Activated T-helper 2 cell treated with anti-CD3 and anti-CD28 coated beads, Interferon-gamma antibody, Interleukin-2, Interleukin-4, amounts not matched to agents 10 μg/mL and 5 μg/mL and 100 μg/mL, durations not matched to agents 14 hours and 24 hours and 36 hours (primary cell): Measurements from ENCODE around the gene PCDHB9. TPM values are rescaled to one million over a fixed set of nuclear protein-coding genes. Genes with fewer than 3 reads are reported as not detected.
"Not testable (repeated sequence)": the region's sequence is repeated elsewhere in the genome, so short reads cannot be mapped to it uniquely, and the experiment has no call there.

Experiments used
- DNase-seq: peaks from one replicate; pipeline ENCODE4 v3.0.0; 2021; ENCODE audit warnings: low spot score
- H3K27ac Mint-ChIP-seq: one replicate; pipeline ENCODE4 v1.8.0; 2021; ENCODE audit warnings: mixed read lengths
- H3K27me3 Mint-ChIP-seq: one replicate; pipeline ENCODE4 v1.8.0; 2021; ENCODE audit warnings: low read depth, mixed read lengths
- H3K36me3 Mint-ChIP-seq: one replicate; pipeline ENCODE4 v1.8.0; 2021; ENCODE audit warnings: low read depth, mixed read lengths
- H3K4me1 Mint-ChIP-seq: one replicate; pipeline ENCODE4 v1.8.0; 2021; ENCODE audit warnings: low read depth, mixed read lengths
- H3K4me3 Mint-ChIP-seq: one replicate; pipeline ENCODE4 v1.8.0; 2021; ENCODE audit warnings: low read depth, mild to moderate bottlenecking, moderate library complexity, mixed read lengths
- H3K9me3 Mint-ChIP-seq: one replicate; pipeline ENCODE4 v1.8.0; 2021; ENCODE audit warnings: mixed read lengths
- intact Hi-C: fragments of 100-400 bp; cut with micrococcal nuclease; formaldehyde crosslinking; loops from one replicate; pipeline ENCODE4 v1.15.1; 2023
- total RNA-seq: library from RNA; stranded (reverse); gene quantifications from 2 replicates; pipeline ENCODE4 v1.2.3, GENCODE V29; 2022

PCDHB9 gene
- total RNA-seq, 1 donor from 2014 or later: not detected

GRCh38 chr5:141174291-141175104 lies 12.5 kb upstream of the PCDHB9 start:
- not testable (repeated sequence) for DNase-seq, H3K36me3 Mint-ChIP-seq

GRCh38 chr5:141175933-141176332 lies 11.0 kb upstream of the PCDHB9 start:
- Mint-ChIP-seq H3K9me3 (peaks cover 24% of the 10 kb centered on the region), H3K36me3 (no peaks in the 10 kb centered on the region), H3K4me3 (no peak overlapping the region), H3K4me1 (no peaks in the 10 kb centered on the region), H3K27ac (no peak overlapping the region), H3K27me3 (no peaks in the 10 kb centered on the region)
- DNase-seq: no peak
- intact Hi-C loops: no loop called here

More at GRCh38 chr5:141174291-141175104, 12.5 kb upstream of the PCDHB9 start:
- intact Hi-C loops, H3K4me3 Mint-ChIP-seq, H3K4me1 Mint-ChIP-seq, H3K27ac Mint-ChIP-seq, H3K27me3 Mint-ChIP-seq: not testable (repeated sequence)
- H3K9me3 Mint-ChIP-seq: peaks cover 23% of the 10 kb centered on the region

GRCh38 chr5:141177577-141178191 lies 9.3 kb upstream of the PCDHB9 start, which contains the start of gene PCDHB8:
PCDHB8 (plus strand) TSS chr5:141177790; CDS start chr5:141178035, 245 bp downstream.
- peaks cover 33% of the 10 kb centered on the region for H3K9me3 Mint-ChIP-seq
- H3K27me3 Mint-ChIP-seq, H3K27ac Mint-ChIP-seq, intact Hi-C loops, H3K4me1 Mint-ChIP-seq, H3K36me3 Mint-ChIP-seq, DNase-seq, H3K4me3 Mint-ChIP-seq: not testable (repeated sequence)

GRCh38 chr5:141179371-141179770 lies 7.6 kb upstream of the PCDHB9 start:
- H3K36me3 Mint-ChIP-seq, H3K4me3 Mint-ChIP-seq, H3K27me3 Mint-ChIP-seq, intact Hi-C loops, H3K27ac Mint-ChIP-seq, DNase-seq, H3K4me1 Mint-ChIP-seq: not testable (repeated sequence)
- peaks cover 31% of the 10 kb centered on the region for H3K9me3 Mint-ChIP-seq

- H3K27ac Mint-ChIP-seq, H3K36me3 Mint-ChIP-seq, H3K27me3 Mint-ChIP-seq, H3K4me1 Mint-ChIP-seq, H3K4me3 Mint-ChIP-seq, DNase-seq, intact Hi-C loops: not testable (repeated sequence)
- H3K9me3 Mint-ChIP-seq: peaks cover 36% of the 10 kb centered on the region
Measured at GRCh38 chr5:141179876-141180275, 7.1 kb upstream of the PCDHB9 start.

GRCh38 chr5:141180313-141180712 lies 6.6 kb upstream of the PCDHB9 start:
- H3K4me1 Mint-ChIP-seq: no peaks in the 10 kb centered on the region
- H3K27me3 Mint-ChIP-seq: no peaks in the 10 kb centered on the region
- no peak overlapping the region for H3K27ac Mint-ChIP-seq
- no peak overlapping the region for H3K4me3 Mint-ChIP-seq
- intact Hi-C loops: no loop called here
- H3K9me3 Mint-ChIP-seq: peaks cover 40% of the 10 kb centered on the region
- no peak for DNase-seq
- no peaks in the 10 kb centered on the region for H3K36me3 Mint-ChIP-seq

- Mint-ChIP-seq H3K36me3 (no peaks in the 10 kb centered on the region), H3K4me3 (no peak within 1 kb of the TSS), H3K27ac (no peak within 1 kb of the TSS), H3K27me3 (no peaks in the 10 kb centered on the region), H3K9me3 (peaks cover 41% of the 10 kb centered on the region), H3K4me1 (peaks cover 2% of the 10 kb centered on the region)
- intact Hi-C loops: no loop called here
- DNase-seq: no peak
Measured at GRCh38 chr5:141182248-141182647, 4.7 kb upstream of the PCDHB9 start, which contains the start of gene PCDHB16. PCDHB16 (plus strand) TSS chr5:141182387; CDS start chr5:141182560, 173 bp downstream.

GRCh38 chr5:141184117-141184855 lies 2.7 kb upstream of the PCDHB9 start:
- H3K4me1 Mint-ChIP-seq, H3K36me3 Mint-ChIP-seq, H3K27me3 Mint-ChIP-seq, H3K27ac Mint-ChIP-seq, H3K4me3 Mint-ChIP-seq, DNase-seq, intact Hi-C loops: not testable (repeated sequence)
- peaks cover 54% of the 10 kb centered on the region for H3K9me3 Mint-ChIP-seq

- not testable (repeated sequence) for H3K27ac Mint-ChIP-seq, H3K27me3 Mint-ChIP-seq, H3K4me1 Mint-ChIP-seq, H3K36me3 Mint-ChIP-seq, DNase-seq, H3K4me3 Mint-ChIP-seq
- H3K9me3 Mint-ChIP-seq: peaks cover 44% of the 10 kb centered on the region
- intact Hi-C loops: loop anchor here (5.0 kb wide), 1 partner anchor 154 kb away; the partner anchor contains the start of gene PCDHGA3
Measured at GRCh38 chr5:141188682-141189081, 1.7 kb downstream of the PCDHB9 start.

- intact Hi-C loops: loop anchor here (5.0 kb wide), 1 partner anchor 153 kb away; the partner anchor contains the start of gene PCDHGA3
- peaks cover 44% of the 10 kb centered on the region for H3K9me3 Mint-ChIP-seq
- H3K27me3 Mint-ChIP-seq, H3K4me3 Mint-ChIP-seq, H3K4me1 Mint-ChIP-seq, DNase-seq, H3K27ac Mint-ChIP-seq, H3K36me3 Mint-ChIP-seq: not testable (repeated sequence)
Measured at GRCh38 chr5:141189131-141189530, 2.2 kb downstream of the PCDHB9 start.

GRCh38 chr5:141192110-141192725 lies 5.3 kb downstream of the PCDHB9 start, which contains the start of gene PCDHB10:
PCDHB10 (plus strand) TSS chr5:141192353; CDS start chr5:141192553, 200 bp downstream.
- H3K27ac Mint-ChIP-seq: no peak within 1 kb of the TSS
- DNase-seq: no peak
- no peaks in the 10 kb centered on the region for H3K4me1 Mint-ChIP-seq
- intact Hi-C loops: no loop called here
- peaks cover 3% of the 10 kb centered on the region for H3K36me3 Mint-ChIP-seq
- H3K27me3 Mint-ChIP-seq: peaks cover 2% of the 10 kb centered on the region
- peaks cover 53% of the 10 kb centered on the region for H3K9me3 Mint-ChIP-seq
- no peak within 1 kb of the TSS for H3K4me3 Mint-ChIP-seq

GRCh38 chr5:141194332-141194731 lies 7.4 kb downstream of the PCDHB9 start:
- H3K9me3 Mint-ChIP-seq: peaks cover 58% of the 10 kb centered on the region
- H3K36me3 Mint-ChIP-seq, intact Hi-C loops, H3K27ac Mint-ChIP-seq, H3K27me3 Mint-ChIP-seq, H3K4me3 Mint-ChIP-seq, H3K4me1 Mint-ChIP-seq, DNase-seq: not testable (repeated sequence)
